HepG2 (cell line): ENCODE measurements around the gene BABAM1. TPM values are rescaled to one million over a fixed set of nuclear protein-coding genes. Genes with fewer than 3 reads are reported as not detected.
A peak's percentile ranks its signal among the peaks of the same experiment; 100 is the strongest.

Experiments
- DNMT3B ChIP-seq: conservative IDR thresholded peaks from 2 replicates; pipeline ENCODE4 v1.6.1; 2016; ENCODE audit warnings: missing biosample characterization, control low read depth
- DPF2 ChIP-seq: sonication (generic); formaldehyde crosslinking; IDR thresholded peaks from 2 replicates; pipeline ENCODE4 v1.4.0; 2020; ENCODE audit warnings: mild to moderate bottlenecking, low read depth, missing genetic modification reagents, borderline replicate concordance
- EZH2 ChIP-seq: conservative IDR thresholded peaks from 2 replicates; pipeline ENCODE4 v1.6.1; 2012; ENCODE audit warnings: mild to moderate bottlenecking, low read depth, low read length, moderate library complexity
- PHF5A ChIP-seq: IDR thresholded peaks from one replicate; pipeline ENCODE4 v1.6.1; 2018; ENCODE audit warnings: low read depth, missing genetic modification reagents; ENCODE audit not compliant: unreplicated experiment
- SNAPC2 ChIP-seq: sonication (generic); formaldehyde crosslinking; IDR thresholded peaks from 2 replicates; pipeline ENCODE4 v1.8.1; 2022; ENCODE audit warnings: mild to moderate bottlenecking, missing genetic modification reagents
- ZMYM2 ChIP-seq: sonication (generic); formaldehyde crosslinking; IDR thresholded peaks from 2 replicates; pipeline ENCODE4 v1.8.0; 2022; ENCODE audit warnings: mild to moderate bottlenecking, missing genetic modification reagents
- ZNF282 ChIP-seq: fragments of 450-650 bp; IDR thresholded peaks from 2 replicates; pipeline ENCODE4 v1.6.1; 2018; ENCODE audit not compliant: partially characterized antibody
- ZNF318 ChIP-seq: sonication (generic); formaldehyde crosslinking; IDR thresholded peaks from 2 replicates; pipeline ENCODE4 v1.4.0; 2020; ENCODE audit warnings: mild to moderate bottlenecking, missing genetic modification reagents
- ZSCAN25 ChIP-seq: sonication (generic); formaldehyde crosslinking; IDR thresholded peaks from 2 replicates; pipeline ENCODE4 v1.8.0; 2022; ENCODE audit warnings: mild to moderate bottlenecking, missing genetic modification reagents
- polyA plus RNA-seq, 8 experiments: library from polyadenylated mRNA; depleted of rRNA in 3 of 8; stranded (reverse) in 7 of 8; unstranded in 1 of 8; fragments of >200 nt; fragmentation: Illumina TruSeq in 4 of 8; extraction: Trizol in 4 of 8; gene quantifications; 2 replicates each; pipeline versions ENCODE4 v1.2.1 to v1.2.3, GENCODE V29; 2011 to 2016; ENCODE audit warnings: low read depth in 4 of 8, missing spikeins in 1 of 8, mixed read lengths in 1 of 8; ENCODE audit not compliant: insufficient read depth in 1 of 8
- total RNA-seq, 5 experiments: library from RNA; depleted of rRNA; stranded (reverse); fragments of >200 nt; fragmentation: Illumina TruSeq; extraction: Trizol; gene quantifications; 2 replicates each; pipeline ENCODE4 v1.2.3, GENCODE V29; 2016; ENCODE audit warnings: low read depth in 1 of 5
- TF ChIP-seq, protein P1 (sequence below): IDR thresholded peaks from 2 replicates; pipeline ENCODE4 v1.6.1; 2012; ENCODE audit warnings: inconsistent platforms
- TF ChIP-seq, protein P2 (sequence below): sonication (generic); formaldehyde crosslinking; IDR thresholded peaks from 2 replicates; pipeline ENCODE4 v1.4.0; 2020; ENCODE audit warnings: missing genetic modification reagents, borderline replicate concordance
- TF ChIP-seq, protein P3 (sequence below): sonication (generic); formaldehyde crosslinking; IDR thresholded peaks from 2 replicates; pipeline ENCODE4 v1.5.1; 2020; ENCODE audit warnings: mild to moderate bottlenecking, moderate library complexity, missing genetic modification reagents

Gene BABAM1
- total and polyA plus RNA-seq, 2 of the 13 experiments (the other 11 are each of a cell fraction or from before 2014, with no cell fraction given): 70.0 to 82.0 TPM

- no peak for TF ChIP-seq ZNF318 (CRISPR knock-in tag)
- TF ChIP-seq ZSCAN25 (CRISPR knock-in tag): 0 out of 2 replicates have a peak, but pooled peaks have one; percentile 13
- TF ChIP-seq, protein P1, sequence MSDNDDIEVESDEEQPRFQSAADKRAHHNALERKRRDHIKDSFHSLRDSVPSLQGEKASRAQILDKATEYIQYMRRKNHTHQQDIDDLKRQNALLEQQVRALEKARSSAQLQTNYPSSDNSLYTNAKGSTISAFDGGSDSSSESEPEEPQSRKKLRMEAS: peak; percentile 93
- no peak for TF ChIP-seq DNMT3B (CRISPR knock-in tag)
- TF ChIP-seq, protein P2, sequence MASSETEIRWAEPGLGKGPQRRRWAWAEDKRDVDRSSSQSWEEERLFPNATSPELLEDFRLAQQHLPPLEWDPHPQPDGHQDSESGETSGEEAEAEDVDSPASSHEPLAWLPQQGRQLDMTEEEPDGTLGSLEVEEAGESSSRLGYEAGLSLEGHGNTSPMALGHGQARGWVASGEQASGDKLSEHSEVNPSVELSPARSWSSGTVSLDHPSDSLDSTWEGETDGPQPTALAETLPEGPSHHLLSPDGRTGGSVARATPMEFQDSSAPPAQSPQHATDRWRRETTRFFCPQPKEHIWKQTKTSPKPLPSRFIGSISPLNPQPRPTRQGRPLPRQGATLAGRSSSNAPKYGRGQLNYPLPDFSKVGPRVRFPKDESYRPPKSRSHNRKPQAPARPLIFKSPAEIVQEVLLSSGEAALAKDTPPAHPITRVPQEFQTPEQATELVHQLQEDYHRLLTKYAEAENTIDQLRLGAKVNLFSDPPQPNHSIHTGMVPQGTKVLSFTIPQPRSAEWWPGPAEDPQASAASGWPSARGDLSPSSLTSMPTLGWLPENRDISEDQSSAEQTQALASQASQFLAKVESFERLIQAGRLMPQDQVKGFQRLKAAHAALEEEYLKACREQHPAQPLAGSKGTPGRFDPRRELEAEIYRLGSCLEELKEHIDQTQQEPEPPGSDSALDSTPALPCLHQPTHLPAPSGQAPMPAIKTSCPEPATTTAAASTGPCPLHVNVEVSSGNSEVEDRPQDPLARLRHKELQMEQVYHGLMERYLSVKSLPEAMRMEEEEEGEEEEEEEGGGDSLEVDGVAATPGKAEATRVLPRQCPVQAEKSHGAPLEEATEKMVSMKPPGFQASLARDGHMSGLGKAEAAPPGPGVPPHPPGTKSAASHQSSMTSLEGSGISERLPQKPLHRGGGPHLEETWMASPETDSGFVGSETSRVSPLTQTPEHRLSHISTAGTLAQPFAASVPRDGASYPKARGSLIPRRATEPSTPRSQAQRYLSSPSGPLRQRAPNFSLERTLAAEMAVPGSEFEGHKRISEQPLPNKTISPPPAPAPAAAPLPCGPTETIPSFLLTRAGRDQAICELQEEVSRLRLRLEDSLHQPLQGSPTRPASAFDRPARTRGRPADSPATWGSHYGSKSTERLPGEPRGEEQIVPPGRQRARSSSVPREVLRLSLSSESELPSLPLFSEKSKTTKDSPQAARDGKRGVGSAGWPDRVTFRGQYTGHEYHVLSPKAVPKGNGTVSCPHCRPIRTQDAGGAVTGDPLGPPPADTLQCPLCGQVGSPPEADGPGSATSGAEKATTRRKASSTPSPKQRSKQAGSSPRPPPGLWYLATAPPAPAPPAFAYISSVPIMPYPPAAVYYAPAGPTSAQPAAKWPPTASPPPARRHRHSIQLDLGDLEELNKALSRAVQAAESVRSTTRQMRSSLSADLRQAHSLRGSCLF: no peak
- no peak for TF ChIP-seq EZH2
- no peak for TF ChIP-seq ZMYM2 (CRISPR knock-in tag)
- peak; percentile 84 for TF ChIP-seq SNAPC2 (CRISPR knock-in tag)
- TF ChIP-seq ZNF282: no peak
- no peak for TF ChIP-seq PHF5A (CRISPR knock-in tag)
- TF ChIP-seq, protein P3, sequence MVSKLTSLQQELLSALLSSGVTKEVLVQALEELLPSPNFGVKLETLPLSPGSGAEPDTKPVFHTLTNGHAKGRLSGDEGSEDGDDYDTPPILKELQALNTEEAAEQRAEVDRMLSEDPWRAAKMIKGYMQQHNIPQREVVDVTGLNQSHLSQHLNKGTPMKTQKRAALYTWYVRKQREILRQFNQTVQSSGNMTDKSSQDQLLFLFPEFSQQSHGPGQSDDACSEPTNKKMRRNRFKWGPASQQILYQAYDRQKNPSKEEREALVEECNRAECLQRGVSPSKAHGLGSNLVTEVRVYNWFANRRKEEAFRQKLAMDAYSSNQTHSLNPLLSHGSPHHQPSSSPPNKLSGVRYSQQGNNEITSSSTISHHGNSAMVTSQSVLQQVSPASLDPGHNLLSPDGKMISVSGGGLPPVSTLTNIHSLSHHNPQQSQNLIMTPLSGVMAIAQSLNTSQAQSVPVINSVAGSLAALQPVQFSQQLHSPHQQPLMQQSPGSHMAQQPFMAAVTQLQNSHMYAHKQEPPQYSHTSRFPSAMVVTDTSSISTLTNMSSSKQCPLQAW: peak; percentile 81; the same call in 1 of the 2 replicates
- no peak for TF ChIP-seq DPF2 (CRISPR knock-in tag)
Measured at GRCh38 chr19:17226002-17226933, 41.0 kb upstream of the BABAM1 start, which contains the start of gene OCEL1 (continued).
